ENCODE data around the gene DRC3.

DNA sequence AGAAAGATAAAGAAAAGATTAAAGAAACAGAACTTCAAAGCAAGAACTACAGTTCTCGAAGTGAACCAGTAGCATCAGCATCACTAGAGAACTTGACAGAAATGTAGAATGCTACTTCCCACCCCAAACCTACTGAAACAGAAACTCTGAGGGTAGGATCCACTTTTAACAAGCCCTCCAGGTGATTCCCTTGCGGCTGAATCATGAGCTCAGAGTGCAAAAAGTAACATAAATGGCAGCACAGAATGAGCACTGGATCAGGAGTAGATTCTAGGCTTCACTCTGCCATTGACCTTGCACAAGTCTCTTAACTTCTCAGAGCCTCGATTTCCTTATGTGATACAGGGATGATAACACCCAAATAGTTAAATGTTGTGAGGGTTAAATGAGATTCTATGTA lies 6.3 kb upstream of the DRC3 start:
- TF ChIP-seq, protein P1, sequence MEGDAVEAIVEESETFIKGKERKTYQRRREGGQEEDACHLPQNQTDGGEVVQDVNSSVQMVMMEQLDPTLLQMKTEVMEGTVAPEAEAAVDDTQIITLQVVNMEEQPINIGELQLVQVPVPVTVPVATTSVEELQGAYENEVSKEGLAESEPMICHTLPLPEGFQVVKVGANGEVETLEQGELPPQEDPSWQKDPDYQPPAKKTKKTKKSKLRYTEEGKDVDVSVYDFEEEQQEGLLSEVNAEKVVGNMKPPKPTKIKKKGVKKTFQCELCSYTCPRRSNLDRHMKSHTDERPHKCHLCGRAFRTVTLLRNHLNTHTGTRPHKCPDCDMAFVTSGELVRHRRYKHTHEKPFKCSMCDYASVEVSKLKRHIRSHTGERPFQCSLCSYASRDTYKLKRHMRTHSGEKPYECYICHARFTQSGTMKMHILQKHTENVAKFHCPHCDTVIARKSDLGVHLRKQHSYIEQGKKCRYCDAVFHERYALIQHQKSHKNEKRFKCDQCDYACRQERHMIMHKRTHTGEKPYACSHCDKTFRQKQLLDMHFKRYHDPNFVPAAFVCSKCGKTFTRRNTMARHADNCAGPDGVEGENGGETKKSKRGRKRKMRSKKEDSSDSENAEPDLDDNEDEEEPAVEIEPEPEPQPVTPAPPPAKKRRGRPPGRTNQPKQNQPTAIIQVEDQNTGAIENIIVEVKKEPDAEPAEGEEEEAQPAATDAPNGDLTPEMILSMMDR (IDR thresholded peaks at IDR 0.05; ENCODE audit: poor library complexity, severe bottlenecking), result no peak
- TF ChIP-seq RAD21 (conservative IDR thresholded peaks at IDR 0.05) (no peak), EP300 (conservative IDR thresholded peaks at IDR 0.05; ENCODE audit: poor library complexity, severe bottlenecking) (no peak), EZH2 (IDR thresholded peaks at IDR 0.05; ENCODE audit: borderline replicate concordance, insufficient read depth, low read length, poor library complexity, severe bottlenecking) (no peak), SMC3 (conservative IDR thresholded peaks at IDR 0.05; ENCODE audit: poor library complexity) (no peak), MXI1 (conservative IDR thresholded peaks at IDR 0.05; ENCODE audit: poor library complexity, severe bottlenecking) (no peak), POLR2AphosphoS5 (IDR thresholded peaks at IDR 0.05) (no peak), TAF1 (IDR thresholded peaks at IDR 0.05; ENCODE audit: low read depth) (no peak)
- TF ChIP-seq, protein P2, sequence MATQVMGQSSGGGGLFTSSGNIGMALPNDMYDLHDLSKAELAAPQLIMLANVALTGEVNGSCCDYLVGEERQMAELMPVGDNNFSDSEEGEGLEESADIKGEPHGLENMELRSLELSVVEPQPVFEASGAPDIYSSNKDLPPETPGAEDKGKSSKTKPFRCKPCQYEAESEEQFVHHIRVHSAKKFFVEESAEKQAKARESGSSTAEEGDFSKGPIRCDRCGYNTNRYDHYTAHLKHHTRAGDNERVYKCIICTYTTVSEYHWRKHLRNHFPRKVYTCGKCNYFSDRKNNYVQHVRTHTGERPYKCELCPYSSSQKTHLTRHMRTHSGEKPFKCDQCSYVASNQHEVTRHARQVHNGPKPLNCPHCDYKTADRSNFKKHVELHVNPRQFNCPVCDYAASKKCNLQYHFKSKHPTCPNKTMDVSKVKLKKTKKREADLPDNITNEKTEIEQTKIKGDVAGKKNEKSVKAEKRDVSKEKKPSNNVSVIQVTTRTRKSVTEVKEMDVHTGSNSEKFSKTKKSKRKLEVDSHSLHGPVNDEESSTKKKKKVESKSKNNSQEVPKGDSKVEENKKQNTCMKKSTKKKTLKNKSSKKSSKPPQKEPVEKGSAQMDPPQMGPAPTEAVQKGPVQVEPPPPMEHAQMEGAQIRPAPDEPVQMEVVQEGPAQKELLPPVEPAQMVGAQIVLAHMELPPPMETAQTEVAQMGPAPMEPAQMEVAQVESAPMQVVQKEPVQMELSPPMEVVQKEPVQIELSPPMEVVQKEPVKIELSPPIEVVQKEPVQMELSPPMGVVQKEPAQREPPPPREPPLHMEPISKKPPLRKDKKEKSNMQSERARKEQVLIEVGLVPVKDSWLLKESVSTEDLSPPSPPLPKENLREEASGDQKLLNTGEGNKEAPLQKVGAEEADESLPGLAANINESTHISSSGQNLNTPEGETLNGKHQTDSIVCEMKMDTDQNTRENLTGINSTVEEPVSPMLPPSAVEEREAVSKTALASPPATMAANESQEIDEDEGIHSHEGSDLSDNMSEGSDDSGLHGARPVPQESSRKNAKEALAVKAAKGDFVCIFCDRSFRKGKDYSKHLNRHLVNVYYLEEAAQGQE (IDR thresholded peaks at IDR 0.05; ENCODE audit: borderline replicate concordance), result no peak

Data from neural cell (in vitro differentiated cells).